Mammary epithelial cell (primary cell): ENCODE data around the gene DNTTIP2.

Source experiments
- CTCF ChIP-seq, 2 donors: IDR thresholded peaks in 1 of 2; conservative IDR thresholded peaks in 1 of 2; 2 replicates each; pipeline ENCODE4 v1.5.1; 2011 to 2012; ENCODE audit warnings: inconsistent platforms in 2 of 2, low read length in 2 of 2, mild to moderate bottlenecking in 2 of 2, control low read depth in 1 of 2, low read depth in 1 of 2; ENCODE audit not compliant: insufficient read depth in 1 of 2; ENCODE audit errors: extremely low read depth in 1 of 2
- EZH2 ChIP-seq: IDR thresholded peaks from 2 replicates; pipeline ENCODE4 v1.6.1; 2012; ENCODE audit warnings: low read length, inconsistent platforms, borderline replicate concordance

GRCh38 chr1:93840956-93841482, 38.0 kb downstream of the DNTTIP2 start:
- TF ChIP-seq CTCF (conservative IDR thresholded peaks at IDR 0.05 in 1 of 2, IDR thresholded peaks at IDR 0.05 in 1 of 2; ENCODE audit: extremely low read depth in 1 of 2, insufficient read depth in 1 of 2, low read depth in 1 of 2, low read length in 2 of 2) (no peak), EZH2 (no peak)
